Epithelial cell of proximal tubule (primary cell): ENCODE measurements around the gene IL18RAP. TPM values are rescaled to one million over a fixed set of nuclear protein-coding genes. Genes with fewer than 3 reads are reported as not detected.

Experiments
- DNase-seq: peaks from one replicate; pipeline ENCODE4 v3.0.0-alpha.2; 2011; ENCODE audit warnings: low read depth
- H3K4me3 ChIP-seq: 2 replicates; pipeline ENCODE4 v1.5.1; 2011; ENCODE audit warnings: low read depth, mild to moderate bottlenecking, low read length
- CTCF ChIP-seq: conservative IDR thresholded peaks from 2 replicates; pipeline ENCODE4 v1.5.1; 2012; ENCODE audit warnings: low read depth, mild to moderate bottlenecking, low read length
- total RNA-seq: library from RNA; depleted of rRNA; stranded (reverse); fragments of >200 nt; gene quantifications from 2 replicates; pipeline ENCODE4 v1.2.3, GENCODE V29; 2015

IL18RAP gene
- total RNA-seq, 1 donor from 2014 or later, result 0.35 TPM

GRCh38 chr2:102480285-102481195 is 57.6 kb downstream of the IL18RAP start:
- H3K4me3 ChIP-seq, result no peak overlapping the region
- no peak for TF ChIP-seq CTCF
- DNase-seq, result no peak

DNA sequence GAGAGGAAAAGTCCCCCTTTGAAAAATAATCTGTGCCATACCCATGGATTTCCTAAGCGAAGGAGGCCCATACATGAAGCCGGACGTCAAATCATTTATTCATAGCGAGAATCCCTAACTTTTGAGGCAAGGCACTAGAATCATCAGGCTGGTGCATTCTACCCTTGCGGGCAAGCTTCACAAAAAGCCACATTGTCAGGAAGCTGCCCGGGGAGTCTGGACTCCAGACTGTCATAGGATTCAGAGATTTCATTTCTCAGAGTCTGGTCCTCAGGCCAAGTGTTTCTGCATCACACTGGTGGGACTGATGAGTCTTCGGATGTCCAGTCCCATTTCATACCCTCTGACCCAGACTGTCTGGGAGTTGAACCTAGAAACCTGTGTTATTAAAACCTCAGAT is 59.0 kb downstream of the IL18RAP start:
- TF ChIP-seq CTCF, result no peak
- no peak for DNase-seq
- H3K4me3 ChIP-seq, result no peak overlapping the region

- TF ChIP-seq CTCF, result no peak
- DNase-seq, result no peak
- H3K4me3 ChIP-seq, result no peak overlapping the region
Observed at GRCh38 chr2:102483086-102483485, 60.1 kb downstream of the IL18RAP start.

GRCh38 chr2:102484310-102485061 is 61.5 kb downstream of the IL18RAP start:
- no peak for TF ChIP-seq CTCF
- no peak for DNase-seq
- H3K4me3 ChIP-seq, result no peak overlapping the region

- peak; percentile 2 for DNase-seq
- TF ChIP-seq CTCF, result no peak
- no peak overlapping the region for H3K4me3 ChIP-seq
Observed at GRCh38 chr2:102485147-102485785, 62.3 kb downstream of the IL18RAP start.

GRCh38 chr2:102486941-102487702 is 64.2 kb downstream of the IL18RAP start:
- H3K4me3 ChIP-seq, result no peak overlapping the region
- no peak for DNase-seq
- TF ChIP-seq CTCF, result no peak
